GM12865 (cell line): ENCODE measurements around the gene TMEM87B.

Source experiments
- DNase-seq: peaks from one replicate; pipeline ENCODE4 v3.0.0; 2010; ENCODE audit warnings: low read depth
- H3K4me3 ChIP-seq: 2 replicates; pipeline ENCODE4 v1.5.1; 2011; ENCODE audit warnings: mild to moderate bottlenecking, low read depth, low read length, control low read depth
- CTCF ChIP-seq: IDR thresholded peaks from 2 replicates; pipeline ENCODE4 v1.5.1; 2011; ENCODE audit warnings: low read length, control low read depth, low read depth, inconsistent platforms; ENCODE audit not compliant: insufficient read depth; ENCODE audit errors: missing control alignments

Gene TMEM87B

GRCh38 chr2:112055730-112056625 lies 909 bp downstream of the TMEM87B start:
- no peak for TF ChIP-seq CTCF
- peak; percentile 60 for DNase-seq
- H3K4me3 ChIP-seq = peak overlapping the region; percentile 64

GRCh38 chr2:112056626-112056987 lies 1.5 kb downstream of the TMEM87B start:
- no peak for TF ChIP-seq CTCF
- no peak for DNase-seq
- peak overlapping the region; percentile 64 for H3K4me3 ChIP-seq

GRCh38 chr2:112059671-112060070 lies 4.6 kb downstream of the TMEM87B start:
- no peak overlapping the region for H3K4me3 ChIP-seq
- no peak for TF ChIP-seq CTCF
- DNase-seq = no peak

- no peak for TF ChIP-seq CTCF
- DNase-seq = no peak
- H3K4me3 ChIP-seq = no peak overlapping the region
Observed at GRCh38 chr2:112061299-112061698, 6.2 kb downstream of the TMEM87B start.

GRCh38 chr2:112061840-112062239 lies 6.8 kb downstream of the TMEM87B start:
- TF ChIP-seq CTCF = no peak
- H3K4me3 ChIP-seq = no peak overlapping the region
- DNase-seq = no peak

- peak; percentile 31 for DNase-seq
- TF ChIP-seq CTCF = no peak
- no peak overlapping the region for H3K4me3 ChIP-seq
Observed at GRCh38 chr2:112062894-112063293, 7.8 kb downstream of the TMEM87B start.

- no peak for TF ChIP-seq CTCF
- no peak overlapping the region for H3K4me3 ChIP-seq
- no peak for DNase-seq
Observed at GRCh38 chr2:112065486-112065885, 10.4 kb downstream of the TMEM87B start.
